ENCODE results near the gene ITPKB.

Gene ITPKB

DNA sequence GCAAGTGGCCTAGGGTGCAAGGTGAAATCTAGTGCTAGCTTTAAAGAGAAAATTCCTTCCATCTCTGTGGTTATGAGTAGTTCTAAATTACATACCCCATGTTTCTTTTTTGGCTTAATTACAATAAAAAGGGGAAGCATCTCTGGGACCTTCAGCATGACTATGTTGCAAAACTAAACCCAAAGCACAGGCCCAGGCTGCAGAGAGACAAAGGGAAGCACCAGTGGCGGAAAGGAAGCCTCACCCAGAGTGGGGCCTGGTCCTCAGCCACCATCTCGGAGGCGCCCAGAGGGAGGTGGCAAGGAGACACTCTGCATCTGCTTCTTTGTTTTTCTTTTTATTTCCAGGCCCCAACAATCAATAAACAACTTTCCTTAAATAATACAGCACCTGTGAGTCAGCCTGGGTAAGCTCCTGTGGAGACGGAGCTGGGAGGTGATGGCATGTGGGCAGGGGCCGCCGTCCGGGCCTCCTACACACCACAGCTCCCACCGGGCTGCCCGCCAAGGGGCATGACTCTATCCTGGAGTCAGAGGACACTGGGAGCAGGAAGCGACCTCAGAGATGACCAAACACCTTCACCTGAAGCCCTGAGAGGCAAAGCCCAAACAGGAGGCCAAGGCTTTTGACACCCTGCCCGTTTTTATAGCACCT lies 21.7 kb downstream of the ITPKB start:
- Histone ChIP-seq H2AFZ (ENCODE audit: low read depth, low read length) (no peak overlapping the region), H3K27me3 (ENCODE audit: insufficient read depth, low read length) (no peaks in the 10 kb centered on the region), H3K4me1 (ENCODE audit: insufficient read depth, low read length) (peaks cover 15% of the 10 kb centered on the region), H3K36me3 (ENCODE audit: insufficient read depth, low read length) (no peaks in the 10 kb centered on the region), H3K4me3 (ENCODE audit: low read length) (no peak overlapping the region), H3K9me3 (ENCODE audit: low read length) (peaks cover 6% of the 10 kb centered on the region)

DNA sequence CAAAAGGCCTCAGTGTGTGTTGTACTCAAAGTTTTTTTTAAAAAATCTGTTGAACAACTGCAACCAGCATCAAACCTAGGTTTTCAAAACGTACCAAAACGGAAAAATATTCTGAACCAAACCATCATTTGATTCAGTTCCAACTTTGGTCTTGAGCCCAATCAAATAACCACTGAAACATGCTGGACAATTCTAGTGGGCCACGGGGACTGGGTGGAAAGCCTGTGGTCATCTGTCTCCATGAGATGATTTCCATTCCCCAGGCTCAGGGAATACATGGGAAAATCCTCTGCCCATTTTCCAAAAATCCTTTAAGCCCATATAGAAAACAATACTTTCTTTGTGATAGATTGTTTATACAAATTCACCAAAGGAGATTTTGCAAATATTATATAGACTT lies 22.5 kb downstream of the ITPKB start:
- no peak overlapping the region for H3K4me3 ChIP-seq (ENCODE audit: low read length)
- H2AFZ ChIP-seq (ENCODE audit: low read depth, low read length): no peak overlapping the region
- no peaks in the 10 kb centered on the region for H3K27me3 ChIP-seq (ENCODE audit: insufficient read depth, low read length)

DNA sequence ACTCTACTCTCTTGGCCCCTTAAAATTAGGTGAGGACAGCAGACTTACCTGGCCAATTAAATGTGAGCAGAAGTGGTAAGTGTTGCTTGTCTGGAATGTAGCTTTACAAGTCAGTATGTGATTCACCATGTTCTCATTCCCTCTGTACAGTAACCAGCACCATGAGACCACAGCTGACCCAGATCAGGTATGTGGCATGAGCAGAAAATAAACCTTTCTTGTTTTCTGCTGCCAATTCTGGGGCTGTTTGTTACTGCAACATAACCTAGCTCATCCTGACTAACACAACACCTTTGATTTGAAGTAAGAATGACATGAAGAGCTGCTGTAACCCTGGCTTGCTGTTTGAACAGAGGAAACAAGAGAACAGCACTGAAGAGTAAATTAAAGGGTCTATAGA lies 24.9 kb downstream of the ITPKB start:
- Histone ChIP-seq H3K9me3 (ENCODE audit: low read length) (peaks cover 6% of the 10 kb centered on the region), H3K4me1 (ENCODE audit: insufficient read depth, low read length) (peaks cover 5% of the 10 kb centered on the region), H3K4me3 (ENCODE audit: low read length) (no peak overlapping the region), H3K27me3 (ENCODE audit: insufficient read depth, low read length) (no peaks in the 10 kb centered on the region), H3K36me3 (ENCODE audit: insufficient read depth, low read length) (no peaks in the 10 kb centered on the region), H2AFZ (ENCODE audit: low read depth, low read length) (no peak overlapping the region)

More for the DNA sequence above, 22.5 kb downstream of the ITPKB start:
- Histone ChIP-seq H3K4me1 (ENCODE audit: insufficient read depth, low read length) (peaks cover 15% of the 10 kb centered on the region), H3K36me3 (ENCODE audit: insufficient read depth, low read length) (no peaks in the 10 kb centered on the region), H3K9me3 (ENCODE audit: low read length) (peaks cover 6% of the 10 kb centered on the region)

DNA sequence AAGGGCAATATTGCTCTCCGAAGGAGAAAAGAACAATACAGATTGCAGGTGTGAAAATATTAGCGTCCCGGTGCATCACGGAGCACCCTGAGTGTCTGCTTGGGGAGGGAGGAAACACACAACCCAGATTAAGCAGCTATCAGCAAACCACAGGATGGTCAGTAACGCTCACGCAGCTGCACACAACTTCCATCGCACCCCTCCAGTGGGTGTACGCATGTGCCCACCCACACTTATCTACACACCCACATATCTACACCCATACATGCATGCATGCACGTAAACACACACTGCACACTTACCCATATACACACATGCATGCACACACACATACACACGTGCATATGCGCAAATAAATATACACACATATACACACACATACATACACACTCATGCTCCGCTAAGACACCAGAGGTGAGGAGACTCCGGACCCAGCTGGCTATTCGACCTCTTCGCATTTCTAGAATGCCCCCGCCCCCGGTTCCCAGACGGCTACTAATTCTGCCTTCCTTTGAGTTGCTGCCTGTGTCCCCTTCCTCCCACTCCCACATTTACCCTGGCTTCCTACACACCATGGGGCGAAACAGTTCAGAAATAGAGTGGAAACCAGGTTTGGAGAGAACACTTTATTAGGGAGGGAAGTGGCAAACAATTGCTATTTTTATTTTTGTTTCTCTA lies 26.2 kb downstream of the ITPKB start:
- Histone ChIP-seq H3K4me1 (ENCODE audit: insufficient read depth, low read length) (peaks cover 12% of the 10 kb centered on the region), H3K9me3 (ENCODE audit: low read length) (peaks cover 6% of the 10 kb centered on the region), H3K36me3 (ENCODE audit: insufficient read depth, low read length) (no peaks in the 10 kb centered on the region), H2AFZ (ENCODE audit: low read depth, low read length) (no peak overlapping the region), H3K27me3 (ENCODE audit: insufficient read depth, low read length) (no peaks in the 10 kb centered on the region), H3K4me3 (ENCODE audit: low read length) (no peak overlapping the region)

DNA sequence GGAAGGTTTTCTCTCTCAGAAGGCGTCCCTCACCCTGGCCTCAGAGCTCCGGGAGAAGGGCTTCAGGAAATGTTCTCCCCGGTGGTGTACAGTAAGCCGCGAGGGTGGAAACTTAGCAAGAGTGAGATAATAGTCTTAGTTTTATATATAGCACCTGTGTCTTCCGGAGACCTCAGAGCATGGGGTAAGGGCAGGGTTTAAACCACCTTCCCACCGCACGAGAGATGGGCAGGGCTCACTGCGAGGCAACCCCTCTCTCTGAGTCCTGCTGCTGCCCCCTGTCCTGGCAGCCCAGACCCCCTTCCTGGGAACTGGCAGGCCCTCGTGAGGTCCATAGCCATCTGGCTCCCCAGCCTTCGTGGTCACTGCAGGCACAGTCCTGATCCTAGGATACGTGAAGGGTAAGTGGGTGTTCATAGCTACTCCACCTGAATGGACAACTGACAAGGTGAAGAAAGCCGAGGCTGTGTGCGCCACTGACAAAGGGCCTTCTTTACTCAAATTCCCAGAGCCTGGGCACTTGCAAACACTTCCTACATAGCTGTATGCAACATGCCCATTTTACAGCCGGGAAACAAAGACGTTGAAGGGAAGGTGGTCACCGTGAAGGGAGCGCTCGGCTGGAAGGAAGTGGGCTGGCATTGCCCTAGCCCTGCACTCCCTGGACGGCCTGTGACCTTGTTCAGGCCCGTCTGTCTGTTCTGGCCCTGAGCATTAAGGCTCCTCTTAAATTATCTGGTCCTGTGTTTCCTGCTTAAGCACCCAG lies 26.9 kb downstream of the ITPKB start:
- Histone ChIP-seq H3K9me3 (ENCODE audit: low read length) (peaks cover 6% of the 10 kb centered on the region), H3K4me1 (ENCODE audit: insufficient read depth, low read length) (peaks cover 12% of the 10 kb centered on the region), H3K36me3 (ENCODE audit: insufficient read depth, low read length) (no peaks in the 10 kb centered on the region), H3K4me3 (ENCODE audit: low read length) (no peak overlapping the region), H3K27me3 (ENCODE audit: insufficient read depth, low read length) (no peaks in the 10 kb centered on the region), H2AFZ (ENCODE audit: low read depth, low read length) (no peak overlapping the region)

DNA sequence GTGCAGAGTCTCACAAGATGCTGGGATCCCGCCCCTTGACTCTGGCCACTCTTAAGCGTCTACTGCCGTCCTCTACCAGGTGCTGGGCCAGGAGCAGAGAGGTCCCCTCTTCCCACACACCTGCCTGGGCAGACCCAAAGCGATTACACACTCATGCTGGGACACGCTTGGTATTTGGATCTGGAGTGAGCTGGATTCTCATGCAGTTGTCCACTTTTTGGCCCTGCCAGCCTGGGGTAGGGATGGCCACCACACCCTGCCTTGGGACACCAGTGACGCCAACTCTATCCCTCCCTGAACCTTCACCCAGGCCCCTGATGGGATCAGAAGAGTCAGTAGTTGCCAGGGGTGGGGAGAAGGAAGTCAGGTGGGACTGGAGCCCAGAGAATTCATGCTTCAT lies 28.6 kb downstream of the ITPKB start:
- Histone ChIP-seq H3K27me3 (ENCODE audit: insufficient read depth, low read length) (no peaks in the 10 kb centered on the region), H3K4me1 (ENCODE audit: insufficient read depth, low read length) (peaks cover 12% of the 10 kb centered on the region), H3K9me3 (ENCODE audit: low read length) (peaks cover 6% of the 10 kb centered on the region), H2AFZ (ENCODE audit: low read depth, low read length) (no peak overlapping the region), H3K4me3 (ENCODE audit: low read length) (no peak overlapping the region), H3K36me3 (ENCODE audit: insufficient read depth, low read length) (no peaks in the 10 kb centered on the region)

DNA sequence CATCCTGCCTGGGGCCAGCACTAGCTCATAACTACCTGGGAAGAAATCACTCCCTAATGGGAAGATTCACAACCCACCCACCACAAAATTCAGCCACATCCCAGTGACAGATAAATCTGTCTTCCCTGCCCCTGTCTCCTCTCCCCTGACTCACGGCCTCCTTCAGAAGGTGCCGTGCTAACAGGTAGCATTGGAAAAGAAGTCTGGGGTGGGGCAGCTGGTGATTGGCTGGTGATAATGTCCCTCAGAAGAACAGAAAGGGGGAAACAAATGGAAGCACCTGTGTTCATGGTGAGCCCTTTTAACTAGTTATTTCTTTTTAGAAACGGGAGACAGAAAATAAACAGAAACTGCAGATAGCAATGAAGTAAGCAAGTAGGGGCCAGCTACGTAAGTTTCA lies 29.1 kb downstream of the ITPKB start:
- Histone ChIP-seq H3K27me3 (ENCODE audit: insufficient read depth, low read length) (no peaks in the 10 kb centered on the region), H3K9me3 (ENCODE audit: low read length) (peaks cover 6% of the 10 kb centered on the region), H3K4me1 (ENCODE audit: insufficient read depth, low read length) (peaks cover 12% of the 10 kb centered on the region), H3K36me3 (ENCODE audit: insufficient read depth, low read length) (no peaks in the 10 kb centered on the region), H2AFZ (ENCODE audit: low read depth, low read length) (no peak overlapping the region), H3K4me3 (ENCODE audit: low read length) (no peak overlapping the region)

DNA sequence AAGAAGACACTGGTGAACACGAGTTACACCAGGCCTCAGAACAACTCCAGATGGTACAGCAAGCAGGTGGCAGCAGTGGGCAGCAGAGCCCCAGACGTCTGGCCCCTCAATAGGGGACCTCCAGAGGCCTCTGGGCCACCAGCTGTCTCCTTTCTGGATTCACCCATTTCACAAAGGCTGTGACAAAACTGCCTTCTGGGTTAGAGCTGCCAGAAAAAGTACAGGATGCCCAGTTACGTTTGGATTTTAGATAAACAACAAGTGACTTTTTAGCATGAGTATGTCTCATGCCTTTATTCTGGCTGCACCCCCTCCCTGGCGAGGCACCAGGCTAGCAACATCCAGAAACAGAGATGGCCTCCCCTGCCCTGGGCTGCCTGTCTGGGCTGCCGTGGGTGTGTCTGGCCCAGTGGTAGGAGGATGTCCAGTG lies 30.1 kb downstream of the ITPKB start:
- H3K4me1 ChIP-seq (ENCODE audit: insufficient read depth, low read length): peaks cover 12% of the 10 kb centered on the region
- H3K9me3 ChIP-seq (ENCODE audit: low read length): peaks cover 2% of the 10 kb centered on the region
- no peak overlapping the region for H3K4me3 ChIP-seq (ENCODE audit: low read length)
- H3K36me3 ChIP-seq (ENCODE audit: insufficient read depth, low read length): no peaks in the 10 kb centered on the region
- no peaks in the 10 kb centered on the region for H3K27me3 ChIP-seq (ENCODE audit: insufficient read depth, low read length)
- H2AFZ ChIP-seq (ENCODE audit: low read depth, low read length): no peak overlapping the region

DNA sequence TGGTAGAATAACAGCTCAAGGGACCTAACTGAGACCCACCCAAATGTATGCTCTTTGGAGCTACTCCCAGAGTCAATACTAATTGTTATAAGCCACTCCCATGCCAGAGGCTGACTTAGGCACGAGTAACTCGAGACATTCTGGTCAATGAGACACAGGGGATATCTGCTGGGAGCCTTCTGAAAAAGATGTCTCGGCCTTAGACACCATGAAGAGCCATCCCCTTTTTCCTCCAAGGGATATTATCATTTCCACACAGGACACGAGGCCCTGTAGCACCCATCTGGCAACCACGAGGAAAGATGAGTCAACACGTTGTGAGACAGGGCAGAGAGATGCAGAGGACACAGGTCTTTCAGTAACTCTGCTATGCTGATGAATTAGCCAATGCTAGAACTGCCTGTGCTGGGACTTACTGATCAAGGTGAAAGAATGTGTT lies 30.7 kb downstream of the ITPKB start:
- Histone ChIP-seq H2AFZ (ENCODE audit: low read depth, low read length) (no peak overlapping the region), H3K36me3 (ENCODE audit: insufficient read depth, low read length) (no peaks in the 10 kb centered on the region), H3K4me3 (ENCODE audit: low read length) (no peak overlapping the region), H3K27me3 (ENCODE audit: insufficient read depth, low read length) (no peaks in the 10 kb centered on the region), H3K4me1 (ENCODE audit: insufficient read depth, low read length) (peaks cover 10% of the 10 kb centered on the region), H3K9me3 (ENCODE audit: low read length) (no peaks in the 10 kb centered on the region)

DNA sequence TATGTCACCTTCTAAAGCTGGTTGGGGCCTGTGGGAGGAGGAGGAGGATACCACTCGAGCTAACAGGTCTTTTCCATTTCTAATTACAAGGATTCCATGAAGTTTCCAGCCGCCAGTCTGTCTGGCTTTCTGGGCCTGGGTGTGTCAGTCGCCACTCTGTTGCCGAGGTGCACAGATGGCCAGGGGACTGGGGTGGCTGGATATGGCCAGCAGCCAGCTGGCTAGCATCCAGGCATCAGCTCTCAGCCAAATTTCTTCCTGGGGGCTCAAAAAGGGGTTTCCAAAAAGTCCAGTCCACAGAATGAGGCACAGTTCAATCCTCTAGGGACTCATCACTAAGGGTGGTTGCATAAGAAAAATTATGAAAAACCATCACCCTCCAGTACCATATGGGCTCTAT lies 32.4 kb downstream of the ITPKB start:
- Histone ChIP-seq H3K4me1 (ENCODE audit: insufficient read depth, low read length) (peaks cover 7% of the 10 kb centered on the region), H2AFZ (ENCODE audit: low read depth, low read length) (no peak overlapping the region), H3K9me3 (ENCODE audit: low read length) (no peaks in the 10 kb centered on the region), H3K36me3 (ENCODE audit: insufficient read depth, low read length) (no peaks in the 10 kb centered on the region), H3K4me3 (ENCODE audit: low read length) (no peak overlapping the region), H3K27me3 (ENCODE audit: insufficient read depth, low read length) (no peaks in the 10 kb centered on the region)

DNA sequence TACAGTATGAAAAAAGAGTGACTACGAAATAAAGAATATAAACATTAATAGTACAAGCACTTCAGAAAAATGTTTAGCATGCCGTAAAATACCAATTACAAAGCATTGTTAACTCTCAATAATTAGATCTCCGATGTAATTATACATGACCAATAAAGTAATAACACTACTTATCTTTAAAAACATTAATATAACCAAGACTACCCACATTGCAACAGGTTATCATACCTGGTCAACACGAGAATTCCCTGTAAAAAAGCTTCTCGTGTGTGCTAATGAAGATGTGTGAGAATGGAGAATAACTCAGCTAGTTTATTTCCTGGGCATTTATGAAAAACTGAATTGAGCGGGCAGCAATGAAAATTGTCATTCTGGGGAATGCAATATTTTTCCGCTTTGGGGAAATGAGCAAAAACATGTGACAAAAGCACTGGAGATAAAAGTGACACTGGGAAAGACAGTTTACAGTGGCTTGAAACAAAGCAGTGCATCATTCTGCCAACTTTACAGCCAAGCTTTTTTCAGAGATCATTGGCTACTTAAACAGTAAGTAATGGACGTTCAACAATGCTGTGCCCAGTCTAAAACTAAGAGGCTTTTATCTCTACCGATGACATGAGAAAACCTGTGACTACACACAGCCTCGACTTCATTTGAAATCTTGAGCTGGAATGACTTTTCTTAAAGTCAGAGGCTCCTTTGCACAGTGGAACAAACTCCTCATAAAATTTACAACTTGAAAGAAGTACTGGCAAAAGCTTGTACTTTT lies 34.7 kb downstream of the ITPKB start:
- H3K4me3 ChIP-seq (ENCODE audit: low read length): no peak overlapping the region
- peaks cover 7% of the 10 kb centered on the region for H3K4me1 ChIP-seq (ENCODE audit: insufficient read depth, low read length)
- no peaks in the 10 kb centered on the region for H3K9me3 ChIP-seq (ENCODE audit: low read length)
- H3K27me3 ChIP-seq (ENCODE audit: insufficient read depth, low read length): no peaks in the 10 kb centered on the region
- no peaks in the 10 kb centered on the region for H3K36me3 ChIP-seq (ENCODE audit: insufficient read depth, low read length)
- no peak overlapping the region for H2AFZ ChIP-seq (ENCODE audit: low read depth, low read length)

DNA sequence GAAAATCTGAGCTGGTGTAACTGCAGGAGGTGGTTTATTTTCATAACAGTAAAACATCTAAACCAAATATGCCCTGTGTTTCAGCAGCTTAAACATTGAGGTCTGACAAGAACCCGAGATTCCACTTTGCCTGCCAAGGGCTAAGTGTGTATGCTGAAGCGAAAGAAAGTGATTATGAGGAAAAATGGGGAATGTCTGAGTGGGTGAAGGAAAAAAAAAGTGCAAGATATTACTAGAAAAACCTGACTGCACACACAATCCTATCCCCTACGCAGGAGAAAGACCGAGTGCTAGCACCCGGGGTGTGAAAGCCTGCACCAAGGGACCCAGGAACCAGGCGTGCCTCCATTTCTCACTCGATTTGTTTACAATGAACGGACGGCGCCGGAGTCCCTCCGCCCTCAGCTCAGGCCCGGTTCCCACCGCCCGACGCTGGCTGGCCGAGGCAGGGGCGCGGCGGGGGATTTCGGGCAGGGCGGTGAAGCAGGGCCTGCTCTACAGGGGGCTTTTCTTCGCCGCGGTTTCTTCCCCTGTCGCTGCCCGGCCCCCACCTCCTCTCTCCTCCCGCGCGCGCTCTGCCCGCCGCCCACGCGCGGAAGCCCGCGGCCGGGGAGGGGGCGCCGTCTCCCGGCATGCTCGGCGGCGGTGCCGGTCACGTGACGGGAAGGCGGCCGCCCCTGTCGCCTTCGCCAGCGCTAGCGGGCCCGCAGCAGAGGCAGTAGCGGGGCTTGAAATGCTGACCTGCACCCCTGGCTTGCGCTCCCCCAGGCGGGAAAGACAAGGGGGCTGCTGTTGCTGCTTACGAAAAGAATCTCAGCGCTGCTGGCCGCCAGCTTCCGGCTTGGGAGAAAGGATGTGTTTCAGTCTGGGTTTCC lies 35.9 kb downstream of the ITPKB start:
- Histone ChIP-seq H2AFZ (ENCODE audit: low read depth, low read length) (no peak overlapping the region), H3K4me1 (ENCODE audit: insufficient read depth, low read length) (peaks cover under 1% of the 10 kb centered on the region), H3K9me3 (ENCODE audit: low read length) (no peaks in the 10 kb centered on the region), H3K4me3 (ENCODE audit: low read length) (no peak overlapping the region), H3K36me3 (ENCODE audit: insufficient read depth, low read length) (no peaks in the 10 kb centered on the region), H3K27me3 (ENCODE audit: insufficient read depth, low read length) (no peaks in the 10 kb centered on the region)
